Activated B cell treated with CpG ODN at 0.5 μM for 24 hours (primary cell): Measurements from ENCODE around the gene CLASP1. TPM values are rescaled to one million over a fixed set of nuclear protein-coding genes. Genes with fewer than 3 reads are reported as not detected.

Source experiments
- ATAC-seq: fragments of 200-7000 bp; cut with Tn5 transposase; one replicate; pipeline ENCODE4 v1.10.0; 2021; ENCODE audit warnings: low read depth, mild to moderate bottlenecking, moderate library complexity
- CTCF ChIA-PET: fragments of 350-600 bp; sonication (Branson Sonifier 250); formaldehyde crosslinking; loops from one replicate; lab custom pipeline; 2021; ENCODE audit warnings: antibody characterized with exemption; lab: Charles Lee
- POLR2A ChIA-PET: fragments of 350-600 bp; sonication (Branson Sonifier 250); formaldehyde crosslinking; loops from one replicate; lab custom pipeline; 2021; ENCODE audit warnings: antibody characterized with exemption; lab: Charles Lee
- DNase-seq: peaks from one replicate; pipeline ENCODE4 v3.0.0; 2022
- H3K27ac Mint-ChIP-seq: one replicate; pipeline ENCODE4 v1.8.0; 2020; ENCODE audit warnings: mixed read lengths
- H3K27me3 Mint-ChIP-seq: one replicate; pipeline ENCODE4 v1.8.0; 2021; ENCODE audit warnings: mixed read lengths
- H3K36me3 Mint-ChIP-seq: one replicate; pipeline ENCODE4 v1.8.0; 2021; ENCODE audit warnings: low read depth, mixed read lengths
- H3K4me1 Mint-ChIP-seq: one replicate; pipeline ENCODE4 v1.8.0; 2021; ENCODE audit warnings: mixed read lengths
- H3K4me3 Mint-ChIP-seq: one replicate; pipeline ENCODE4 v1.8.0; 2020; ENCODE audit warnings: mild to moderate bottlenecking, mixed read lengths
- H3K9me3 Mint-ChIP-seq: one replicate; pipeline ENCODE4 v1.8.0; 2020; ENCODE audit warnings: mixed read lengths
- CTCF ChIP-seq: fragments of 200-600 bp; IDR thresholded peaks from one replicate; pipeline ENCODE4 v1.8.0; 2022; ENCODE audit warnings: antibody characterized with exemption, mild to moderate bottlenecking
- intact Hi-C: fragments of 100-400 bp; cut with micrococcal nuclease; formaldehyde crosslinking; loops from one replicate; pipeline ENCODE4 v1.15.1; 2024
- total RNA-seq: library from RNA; stranded (reverse); gene quantifications from 2 replicates; pipeline ENCODE4 v1.2.3, GENCODE V29; 2022

CLASP1 gene
- total RNA-seq, 1 donor from 2014 or later = 65.0 TPM

GRCh38 chr2:121419081-121419699 lies 230.1 kb downstream of the CLASP1 start:
- no peak for TF ChIP-seq CTCF
- Mint-ChIP-seq H3K27me3 (no peaks in the 10 kb centered on the region), H3K4me3 (no peak overlapping the region), H3K4me1 (no peaks in the 10 kb centered on the region), H3K36me3 (peaks cover 66% of the 10 kb centered on the region), H3K27ac (no peak overlapping the region), H3K9me3 (no peaks in the 10 kb centered on the region)
- POLR2A ChIA-PET = interaction anchor here (1.0 kb wide), 1 partner anchor 317 kb away, joined by 6 read pairs; the partner anchor contains the start of gene NIFK
- DNase-seq (no peak), ATAC-seq (no peak)
- CTCF ChIA-PET = no interaction called here
- intact Hi-C loops = no loop called here

- Mint-ChIP-seq H3K27me3 (no peaks in the 10 kb centered on the region), H3K27ac (no peak overlapping the region), H3K4me1 (no peaks in the 10 kb centered on the region), H3K9me3 (no peaks in the 10 kb centered on the region), H3K36me3 (peaks cover 66% of the 10 kb centered on the region), H3K4me3 (no peak overlapping the region)
- ChIA-PET POLR2A (no interaction called here), CTCF (no interaction called here)
- no peak for ATAC-seq
- intact Hi-C loops = no loop called here
- no peak for TF ChIP-seq CTCF
- no peak for DNase-seq
These were observed 230.7 kb downstream of the CLASP1 start for GRCh38 chr2:121418494-121419058.

GRCh38 chr2:121417826-121418225 lies 231.4 kb downstream of the CLASP1 start:
- POLR2A ChIA-PET = no interaction called here
- no peaks in the 10 kb centered on the region for H3K4me1 Mint-ChIP-seq
- no peak overlapping the region for H3K4me3 Mint-ChIP-seq
- no peak for ATAC-seq
- no peak overlapping the region for H3K27ac Mint-ChIP-seq
- no peak for DNase-seq
- no peaks in the 10 kb centered on the region for H3K27me3 Mint-ChIP-seq
- H3K9me3 Mint-ChIP-seq = no peaks in the 10 kb centered on the region
- peaks cover 65% of the 10 kb centered on the region for H3K36me3 Mint-ChIP-seq
- TF ChIP-seq CTCF = no peak
- CTCF ChIA-PET = no interaction called here
- intact Hi-C loops = no loop called here

GRCh38 chr2:121415727-121416126 lies 233.5 kb downstream of the CLASP1 start:
- peaks cover 64% of the 10 kb centered on the region for H3K36me3 Mint-ChIP-seq
- intact Hi-C loops = no loop called here
- no peak for TF ChIP-seq CTCF
- ChIA-PET POLR2A (no interaction called here), CTCF (no interaction called here)
- ATAC-seq (no peak), DNase-seq (no peak)
- no peaks in the 10 kb centered on the region for H3K4me1 Mint-ChIP-seq
- no peak overlapping the region for H3K27ac Mint-ChIP-seq
- no peak overlapping the region for H3K4me3 Mint-ChIP-seq
- no peaks in the 10 kb centered on the region for H3K9me3 Mint-ChIP-seq
- no peaks in the 10 kb centered on the region for H3K27me3 Mint-ChIP-seq

- H3K36me3 Mint-ChIP-seq = peaks cover 66% of the 10 kb centered on the region
- no peaks in the 10 kb centered on the region for H3K4me1 Mint-ChIP-seq
- DNase-seq = no peak
- no peak for ATAC-seq
- no peak for TF ChIP-seq CTCF
- H3K9me3 Mint-ChIP-seq = no peaks in the 10 kb centered on the region
- H3K27me3 Mint-ChIP-seq = no peaks in the 10 kb centered on the region
- H3K4me3 Mint-ChIP-seq = no peak overlapping the region
- ChIA-PET POLR2A (no interaction called here), CTCF (interaction anchor here (1.1 to 2.3 kb wide), 2 partner anchors 10 to 15 kb away, joined by 3 to 12 read pairs; no protein-coding TSS in a partner anchor)
- intact Hi-C loops = no loop called here
- H3K27ac Mint-ChIP-seq = no peak overlapping the region
These were observed 236.9 kb downstream of the CLASP1 start for GRCh38 chr2:121412349-121412748.
